Ishikawa (cell line): ENCODE measurements around the gene PRR18.

Source experiments
- CEBPB ChIP-seq: IDR thresholded peaks from 2 replicates; pipeline ENCODE4 v1.6.1; 2012
- CREB1 ChIP-seq: IDR thresholded peaks from 2 replicates; pipeline ENCODE4 v1.6.1; 2012; ENCODE audit warnings: low read depth
- EGR1 ChIP-seq: IDR thresholded peaks from 2 replicates; pipeline ENCODE4 v1.6.1; 2012
- EP300 ChIP-seq: IDR thresholded peaks from 2 replicates; pipeline ENCODE4 v1.6.1; 2012; ENCODE audit warnings: borderline replicate concordance
- FOXM1 ChIP-seq: IDR thresholded peaks from 2 replicates; pipeline ENCODE4 v1.6.1; 2012; ENCODE audit warnings: low read depth, borderline replicate concordance
- MAX ChIP-seq: IDR thresholded peaks from 2 replicates; pipeline ENCODE4 v1.6.1; 2012
- NFIC ChIP-seq: IDR thresholded peaks from 2 replicates; pipeline ENCODE4 v1.6.1; 2012
- RAD21 ChIP-seq: IDR thresholded peaks from 2 replicates; pipeline ENCODE4 v1.6.1; 2012; ENCODE audit warnings: low read depth
- REST ChIP-seq: IDR thresholded peaks from 2 replicates; pipeline ENCODE4 v1.6.1; 2012; ENCODE audit warnings: low read depth, mild to moderate bottlenecking
- TAF1 ChIP-seq: IDR thresholded peaks from 2 replicates; pipeline ENCODE4 v1.6.1; 2012; ENCODE audit warnings: low read depth, mild to moderate bottlenecking
- TCF12 ChIP-seq: IDR thresholded peaks from 2 replicates; pipeline ENCODE4 v1.6.1; 2012; ENCODE audit warnings: low read depth
- TEAD4 ChIP-seq: IDR thresholded peaks from 2 replicates; pipeline ENCODE4 v1.6.1; 2012
- USF1 ChIP-seq: IDR thresholded peaks from 2 replicates; pipeline ENCODE4 v1.6.1; 2012
- YY1 ChIP-seq: IDR thresholded peaks from 2 replicates; pipeline ENCODE4 v1.6.1; 2012; ENCODE audit warnings: low read depth
- ZBTB7A ChIP-seq: IDR thresholded peaks from 2 replicates; pipeline ENCODE4 v1.6.1; 2012; ENCODE audit warnings: low read depth

The PRR18 gene

GRCh38 chr6:166323395-166323794, 15.2 kb upstream of the PRR18 start:
- no peak for TF ChIP-seq CREB1
- no peak for TF ChIP-seq FOXM1
- TF ChIP-seq RAD21: no peak
- TF ChIP-seq EP300: no peak
- TF ChIP-seq TCF12: no peak
- TF ChIP-seq YY1: no peak
- TF ChIP-seq NFIC: no peak
- no peak for TF ChIP-seq CEBPB
- TF ChIP-seq MAX: no peak
- no peak for TF ChIP-seq REST
- TF ChIP-seq EGR1: no peak

GRCh38 chr6:166318649-166319600, 10.7 kb upstream of the PRR18 start:
- no peak; the same call in 1 of the 2 replicates for TF ChIP-seq EGR1
- TF ChIP-seq EP300: no peak
- TF ChIP-seq TAF1: no peak
- no peak for TF ChIP-seq YY1
- TF ChIP-seq NFIC: peak; percentile 55; the same call in 1 of the 2 replicates
- TF ChIP-seq TCF12: no peak; the same call in 1 of the 2 replicates
- no peak for TF ChIP-seq USF1
- no peak; the same call in 1 of the 2 replicates for TF ChIP-seq ZBTB7A
- TF ChIP-seq CEBPB: no peak
- no peak for TF ChIP-seq REST
- TF ChIP-seq FOXM1: no peak
- TF ChIP-seq TEAD4: peak; percentile 43; the same call in 1 of the 2 replicates

GRCh38 chr6:166318227-166318626, 10.0 kb upstream of the PRR18 start:
- TF ChIP-seq ZBTB7A (no peak), NFIC (no peak), TEAD4 (no peak), EGR1 (no peak), EP300 (no peak), TAF1 (no peak)

GRCh38 chr6:166317261-166318212, 9.3 kb upstream of the PRR18 start:
- TF ChIP-seq FOXM1 (no peak), TCF12 (no peak), USF1 (no peak), CREB1 (no peak)

- TF ChIP-seq YY1: no peak
- no peak for TF ChIP-seq REST
- no peak for TF ChIP-seq MAX
- TF ChIP-seq EGR1: no peak
- no peak for TF ChIP-seq EP300
- no peak for TF ChIP-seq CEBPB
- TF ChIP-seq TEAD4: no peak
- no peak for TF ChIP-seq NFIC
- no peak for TF ChIP-seq USF1
- TF ChIP-seq TCF12: no peak
- TF ChIP-seq CREB1: no peak
- TF ChIP-seq TAF1: no peak
These were observed 7.2 kb upstream of the PRR18 start for GRCh38 chr6:166315436-166315835.
